ENCODE measurements around the gene FAM237B. TPM values are rescaled to one million over a fixed set of nuclear protein-coding genes. Genes with fewer than 3 reads are reported as not detected.

Gene FAM237B
- total and polyA plus RNA-seq, 2 of the 8 experiments (the other 6 are each of a cell fraction or from before 2014, with no cell fraction given) = not detected

DNA sequence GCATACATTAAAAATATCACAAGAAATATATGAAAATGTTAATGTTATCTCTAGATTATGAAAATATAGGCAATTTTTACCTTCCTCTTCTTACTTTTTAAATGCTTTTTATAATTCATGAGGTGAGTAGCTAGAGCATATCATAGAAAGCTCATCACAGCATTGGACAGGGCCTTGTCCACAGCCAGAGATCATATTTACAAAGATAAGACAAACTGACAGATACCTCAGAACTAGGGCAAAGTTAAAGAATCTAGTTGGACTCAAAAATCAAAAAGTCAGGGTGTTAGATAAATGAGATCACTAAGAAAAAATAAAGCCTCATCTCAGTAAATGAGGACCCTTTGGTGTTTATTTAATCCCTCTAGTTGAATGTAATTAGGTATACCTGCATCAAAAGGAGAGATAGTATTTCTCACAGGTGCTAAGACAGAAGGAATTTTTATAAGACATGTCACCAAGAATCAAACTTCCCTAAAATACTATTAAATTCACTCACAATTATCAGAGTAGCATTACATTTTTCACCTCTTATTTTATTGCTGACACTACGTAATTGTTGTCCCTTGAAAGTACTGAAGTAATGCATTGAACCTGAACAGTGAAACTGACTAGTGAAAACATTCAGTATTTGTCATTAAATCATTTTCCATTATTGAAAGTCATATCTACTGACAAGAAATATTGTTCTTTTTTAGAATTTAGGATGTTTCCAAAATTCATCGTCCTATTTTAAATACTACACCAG lies 50.5 kb downstream of the FAM237B start:
- Histone ChIP-seq H4K8ac (ENCODE audit: extremely low read depth, insufficient read depth, low read length) (no peak overlapping the region), H2BK12ac (ENCODE audit: low read depth, low read length) (no peak overlapping the region), H3K79me2 (ENCODE audit: control insufficient read depth in 1 of 2, insufficient read depth in 2 of 2, low read length in 2 of 2) (no peaks in the 10 kb centered on the region), H3K9ac (replicated peaks in 1 of 4; ENCODE audit: extremely low read depth in 1 of 4, low read depth in 3 of 4, low read length in 3 of 4) (no peak overlapping the region), H3K27me3 (replicated peaks in 1 of 4; ENCODE audit: control insufficient read depth in 3 of 4, extremely low read depth in 1 of 4, insufficient read depth in 3 of 4, low read length in 3 of 4) (no peaks in the 10 kb centered on the region), H3K14ac (ENCODE audit: insufficient read length) (no peak overlapping the region), H2AFZ (ENCODE audit: low read length) (no peak overlapping the region), H3K18ac (ENCODE audit: extremely low read depth, low read length) (no peak overlapping the region), H2BK20ac (ENCODE audit: low read length) (no peak overlapping the region), H4K5ac (ENCODE audit: insufficient read length, low read depth, low read length) (no peak overlapping the region), H3K23ac (ENCODE audit: insufficient read length) (no peak overlapping the region), H3K27ac (ENCODE audit: low read depth, low read length) (no peak overlapping the region), H3K4me2 (ENCODE audit: insufficient read depth in 1 of 2, low read depth in 2 of 2, low read length in 2 of 2) (no peak overlapping the region), H2BK5ac (ENCODE audit: low read depth, low read length) (no peak overlapping the region), H3K23me2 (ENCODE audit: low read depth, low read length) (no peaks in the 10 kb centered on the region), H3K4me1 (replicated peaks in 1 of 4; ENCODE audit: control insufficient read depth in 3 of 4, insufficient read depth in 4 of 4, low read length in 3 of 4) (no peaks in the 10 kb centered on the region), H3K4ac (replicated peaks; ENCODE audit: insufficient read length, low read depth, low read length) (no peak overlapping the region), H3K9me3 (ENCODE audit: insufficient read depth in 2 of 2, low read depth in 1 of 2, low read length in 1 of 2) (no peaks in the 10 kb centered on the region), H3K36me3 (ENCODE audit: control insufficient read depth in 2 of 4, insufficient read depth in 4 of 4, low read length in 3 of 4) (no peaks in the 10 kb centered on the region), H2BK120ac (replicated peaks; ENCODE audit: low read depth, low read length) (no peak overlapping the region), H2AK5ac (ENCODE audit: low read depth, low read length) (no peak overlapping the region), H3K4me3 (ENCODE audit: extremely low read depth in 1 of 4, insufficient read depth in 2 of 4, low read depth in 3 of 4, low read length in 4 of 4) (no peak overlapping the region), H4K20me1 (replicated peaks in 1 of 2; ENCODE audit: control insufficient read depth in 1 of 2, insufficient read depth in 2 of 2, low read length in 2 of 2) (no peaks in the 10 kb centered on the region), H3K79me1 (ENCODE audit: low read depth, low read length) (no peaks in the 10 kb centered on the region), H2BK15ac (ENCODE audit: low read length) (no peak overlapping the region), H4K91ac (replicated peaks; ENCODE audit: insufficient read length, low read length) (no peak overlapping the region), H3K56ac (replicated peaks; ENCODE audit: insufficient read length, low read depth, low read length) (no peak overlapping the region)
- ChIA-PET POLR2A (ENCODE audit: partially characterized antibody) (no interaction called here), CTCF (ENCODE audit: partially characterized antibody) (interaction anchor here (0.9 to 1.3 kb wide), 3 partner anchors 10 to 41 kb away, joined by 3 to 4 read pairs (median 3); no protein-coding TSS in a partner anchor)
- TF ChIP-seq SAP30 (IDR thresholded peaks at IDR 0.05; ENCODE audit: insufficient read depth, insufficient replicate concordance, low read length) (no peak), EGR1 (IDR thresholded peaks at IDR 0.05; ENCODE audit: borderline replicate concordance, low read depth, low read length) (no peak)
- DNase-seq (ENCODE audit: low read depth in 1 of 2, low spot score in 2 of 2) = no peak
- no peak for FAIRE-seq
- 93% methylated on average over 2 of the region's 2 CpGs; no CpG with 5 or more reads in 1 of the 2 experiments for WGBS, 2 experiments (ENCODE audit: extremely low coverage in 1 of 2, insufficient coverage in 1 of 2, insufficient read length in 1 of 2, insufficient replicate concordance in 2 of 2, low coverage in 1 of 2, low lambda C conversion rate in 2 of 2, missing lambda C conversion rate in 1 of 2)
